Inferior parietal cortex (tissue), 1 donor: ENCODE results near the gene POPDC3.
"Not testable (repeated sequence)": the region's sequence is repeated elsewhere in the genome, so short reads cannot be mapped to it uniquely, and the experiment has no call there.

Source experiments
- DNase-seq: peaks from one replicate; pipeline ENCODE4 v3.0.0-alpha.2; 2016; ENCODE audit errors: extremely low spot score

Gene POPDC3

DNA sequence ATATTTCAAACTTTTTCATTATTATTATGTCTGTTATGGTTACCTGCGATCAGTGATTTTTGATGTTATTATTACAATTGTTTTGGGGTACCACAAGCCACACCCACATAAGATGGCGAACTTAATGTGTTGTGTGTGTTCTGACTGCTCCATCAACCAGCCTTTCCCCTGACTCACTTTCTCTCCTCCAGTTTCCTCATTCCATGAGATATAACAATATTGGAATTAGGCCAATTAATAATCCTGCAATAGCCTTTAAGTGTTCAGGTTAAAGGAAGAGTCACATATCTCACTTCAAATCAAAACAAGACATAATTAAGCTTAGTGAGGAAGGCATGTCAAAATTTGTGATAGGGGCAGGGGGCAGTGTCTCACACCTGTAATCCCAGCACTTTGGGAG, 16.3 kb upstream of the POPDC3 start:
- no peak for DNase-seq

- no peak for DNase-seq
Observed at GRCh38 chr6:105194591-105194990, 14.8 kb upstream of the POPDC3 start.

DNA sequence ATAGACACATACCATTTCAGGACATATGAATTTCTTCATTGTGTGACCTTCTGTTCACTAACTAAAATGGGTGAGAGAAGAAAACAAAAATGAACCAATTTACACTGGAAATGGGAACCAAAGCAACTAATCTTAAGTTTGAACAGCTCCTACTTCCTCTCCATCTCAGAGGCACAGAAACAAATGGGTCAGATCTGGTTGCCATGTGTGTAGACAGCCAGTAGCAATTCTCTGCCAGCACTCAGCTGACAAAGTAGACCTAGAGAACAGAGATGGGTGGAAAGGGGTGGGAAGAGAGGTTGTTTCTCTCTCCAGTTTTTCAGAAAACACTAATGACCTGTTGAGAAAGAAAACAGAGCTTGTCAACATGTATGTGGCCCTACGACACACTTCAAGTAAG, 14.3 kb upstream of the POPDC3 start:
- DNase-seq: no peak

GRCh38 chr6:105193647-105194046, 13.8 kb upstream of the POPDC3 start:
- no peak for DNase-seq

DNA sequence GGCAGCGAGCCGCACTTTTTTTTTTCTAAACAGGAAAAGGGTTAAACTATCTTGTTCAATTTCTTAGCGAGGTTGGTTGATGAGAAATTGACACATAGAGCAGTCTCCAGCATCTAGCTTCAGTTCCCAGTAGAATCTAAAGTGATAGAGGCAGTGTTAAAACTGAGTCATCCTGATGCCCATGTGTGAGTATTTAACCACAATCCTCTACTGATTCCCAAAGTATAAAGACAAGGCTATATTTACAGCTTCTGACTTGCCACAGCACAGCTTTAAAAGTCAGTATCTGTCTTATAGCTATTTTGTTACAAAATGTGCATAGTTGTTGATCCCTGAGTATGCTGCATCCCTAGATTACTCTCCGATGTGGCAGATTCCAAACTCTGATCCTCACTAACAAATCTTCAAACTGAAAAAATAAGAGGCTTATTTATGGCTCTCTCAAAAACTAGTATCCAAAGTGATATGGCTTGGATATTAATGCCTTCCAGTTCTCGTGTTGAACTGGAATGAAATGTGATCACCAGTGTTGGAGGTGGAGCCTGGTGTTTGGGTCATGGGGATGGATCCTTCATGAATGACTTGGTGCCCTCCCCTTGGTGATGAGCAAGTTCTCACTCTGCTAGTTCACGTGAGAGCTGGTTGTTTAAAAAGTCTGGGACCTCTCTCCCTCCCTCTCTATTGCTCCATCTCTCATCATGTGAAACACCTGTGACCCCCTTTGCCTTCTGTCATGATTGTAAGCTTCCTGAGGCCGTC, 13.1 kb upstream of the POPDC3 start:
- DNase-seq: no peak

DNA sequence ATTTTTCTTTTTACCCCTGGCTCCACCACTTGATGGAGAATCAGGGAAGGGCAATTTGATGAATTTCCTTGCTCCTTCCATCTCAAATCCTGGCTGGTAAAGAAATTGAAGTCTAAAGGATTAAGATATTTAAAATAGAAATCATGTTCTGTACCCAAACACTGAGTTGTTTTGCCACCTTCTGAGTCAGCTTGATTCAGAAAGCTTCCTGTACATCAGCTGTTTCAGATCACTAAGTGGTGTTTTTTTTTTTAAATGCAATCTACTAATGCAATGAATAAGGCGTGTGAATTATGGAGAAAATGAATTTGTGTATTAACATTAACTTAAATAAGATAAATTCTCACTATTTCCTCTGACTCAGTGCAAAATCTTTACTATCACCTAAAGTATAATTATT, 11.5 kb upstream of the POPDC3 start:
- no peak for DNase-seq

DNA sequence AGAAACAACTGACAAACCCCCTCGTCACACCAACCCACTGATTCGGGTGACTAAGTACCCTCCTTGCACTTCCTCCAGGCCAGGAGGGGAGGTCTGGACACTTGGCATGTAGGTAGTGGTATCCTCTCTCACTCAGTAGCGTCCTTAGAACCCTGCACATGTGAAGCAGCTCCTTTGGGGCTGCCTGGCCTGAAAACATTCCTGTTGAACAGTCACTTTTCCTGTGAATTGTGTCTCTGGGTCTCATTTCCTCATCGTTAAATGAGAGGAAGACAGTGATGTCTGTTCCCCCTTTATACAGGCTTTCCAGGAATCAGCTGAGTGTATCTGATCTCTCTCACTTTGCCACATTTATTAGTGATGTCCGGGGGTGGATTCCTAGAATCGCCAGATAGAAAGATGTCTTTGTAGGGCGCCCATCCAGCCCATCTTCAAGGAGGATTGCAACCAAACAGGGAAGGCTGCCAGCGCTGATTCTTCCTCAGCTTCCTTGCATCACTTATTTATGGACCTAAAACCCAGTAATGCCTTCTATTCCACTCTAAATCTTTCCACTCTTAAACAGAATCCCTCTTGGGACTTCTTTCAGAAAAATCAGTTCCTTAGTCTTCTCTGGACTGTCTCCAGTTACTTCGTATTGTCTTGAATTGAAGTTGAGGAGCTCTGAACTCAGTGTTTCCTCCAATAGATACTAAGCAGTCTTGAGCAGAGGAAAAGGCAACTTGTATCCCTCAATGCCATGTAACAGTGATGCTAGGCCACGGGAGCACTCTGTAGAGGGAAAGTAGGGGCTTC, 9.4 kb upstream of the POPDC3 start:
- no peak for DNase-seq

DNA sequence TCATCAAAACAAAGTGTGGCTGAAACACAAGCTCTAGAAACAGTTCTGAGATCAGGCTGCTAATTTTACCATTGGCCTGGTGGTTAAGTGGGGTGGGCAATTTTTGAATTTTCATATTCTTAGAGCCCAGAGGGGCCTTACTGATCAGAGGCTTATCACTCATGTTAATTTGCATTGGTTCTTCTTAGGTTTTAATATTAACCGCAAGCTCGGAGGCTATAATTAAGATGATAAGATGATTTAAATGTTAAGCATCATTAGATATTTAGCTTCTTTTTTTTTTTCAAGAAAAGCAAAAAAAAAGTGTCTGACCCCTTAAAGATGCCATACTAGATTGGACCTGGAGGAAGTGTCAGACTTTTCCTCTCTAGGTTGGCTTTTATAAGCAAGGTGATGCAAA, 8.4 kb upstream of the POPDC3 start:
- DNase-seq: no peak

GRCh38 chr6:105186576-105186975, 6.8 kb upstream of the POPDC3 start:
- DNase-seq: no peak

DNA sequence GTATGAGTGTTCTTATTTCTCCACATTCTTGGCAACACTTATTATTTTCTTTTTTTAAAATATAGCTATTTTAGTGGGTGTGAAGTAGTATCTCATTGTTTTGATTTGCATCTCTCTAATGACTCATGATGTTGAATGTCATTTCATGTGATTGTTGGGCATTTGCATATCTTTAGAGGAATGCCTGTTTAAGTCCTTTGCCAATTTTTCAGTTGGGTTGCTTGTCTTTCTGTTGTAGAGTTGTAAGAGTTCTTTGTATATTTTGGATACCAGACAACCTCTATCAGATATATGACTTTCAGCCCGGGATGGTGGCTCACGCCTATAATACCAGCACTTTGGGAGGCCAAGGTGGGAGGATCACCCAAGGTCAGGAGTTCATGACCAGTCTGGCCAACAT, 5.1 kb upstream of the POPDC3 start:
- DNase-seq: no peak

DNA sequence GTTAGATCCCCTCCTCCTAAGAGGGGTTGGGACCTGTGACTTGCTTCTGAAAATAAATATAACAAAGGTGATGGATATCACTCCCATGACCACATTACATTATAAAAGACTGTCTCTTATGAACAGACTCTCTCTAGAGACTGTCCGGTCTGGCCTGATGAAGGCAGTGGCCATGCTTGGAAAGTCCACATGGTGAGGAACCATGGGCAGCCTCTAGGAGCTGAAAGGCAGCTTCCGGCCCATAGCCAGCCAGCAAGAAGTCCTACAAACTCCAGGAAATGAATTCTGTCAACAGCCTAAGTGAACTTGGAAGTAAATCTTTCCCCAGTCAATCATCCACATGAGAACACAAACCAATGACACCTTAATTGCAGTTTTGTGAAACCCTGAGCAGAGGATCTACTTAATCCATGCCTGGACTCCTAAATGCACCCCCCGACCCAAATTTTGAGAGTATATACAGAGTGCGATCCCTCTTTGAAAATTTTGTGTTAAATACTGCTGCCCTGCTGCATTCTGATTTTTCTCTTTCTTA, 2.2 kb upstream of the POPDC3 start:
- DNase-seq: no peak

DNA sequence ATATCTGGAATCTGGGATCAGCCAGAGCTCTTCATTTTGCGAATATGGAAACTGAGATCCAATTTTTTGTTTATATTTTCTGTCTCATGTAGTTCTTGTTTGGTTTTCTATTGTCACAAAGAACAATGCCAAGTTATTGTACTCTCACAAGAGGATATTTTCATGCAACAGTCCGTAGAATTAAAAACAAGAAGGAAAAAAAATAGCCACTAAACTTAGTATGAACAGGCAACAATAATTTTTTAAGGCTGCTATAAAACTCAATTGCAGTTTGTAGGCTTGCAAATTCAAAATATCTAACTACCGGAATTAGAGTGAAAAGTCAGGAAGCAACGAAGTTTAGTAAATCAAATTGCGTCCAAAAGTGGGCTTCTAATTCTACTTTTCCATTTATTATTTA, 1.2 kb downstream of the POPDC3 start:
- DNase-seq: no peak

GRCh38 chr6:105178110-105178509, 1.7 kb downstream of the POPDC3 start:
- DNase-seq: peak; percentile 47

DNA sequence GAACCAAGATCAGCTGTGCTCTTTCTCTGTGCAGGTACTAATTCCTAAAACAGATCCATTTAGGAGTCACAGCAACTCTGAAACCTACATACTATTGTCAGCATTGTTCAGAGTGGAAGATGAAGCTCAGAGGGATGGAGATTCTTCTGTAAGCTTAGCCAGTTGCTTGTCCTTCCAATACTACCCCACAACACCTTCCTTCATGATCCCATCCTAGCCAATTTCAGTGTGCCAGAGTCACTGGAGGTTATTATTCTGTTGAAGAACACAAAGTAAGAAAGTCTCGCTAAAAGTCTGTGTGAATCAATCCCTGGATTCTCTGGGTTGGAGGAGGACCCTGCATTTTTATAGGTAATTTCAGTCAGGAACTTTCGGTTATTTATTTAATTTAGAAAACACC, 2.3 kb downstream of the POPDC3 start:
- peak; percentile 43 for DNase-seq

DNA sequence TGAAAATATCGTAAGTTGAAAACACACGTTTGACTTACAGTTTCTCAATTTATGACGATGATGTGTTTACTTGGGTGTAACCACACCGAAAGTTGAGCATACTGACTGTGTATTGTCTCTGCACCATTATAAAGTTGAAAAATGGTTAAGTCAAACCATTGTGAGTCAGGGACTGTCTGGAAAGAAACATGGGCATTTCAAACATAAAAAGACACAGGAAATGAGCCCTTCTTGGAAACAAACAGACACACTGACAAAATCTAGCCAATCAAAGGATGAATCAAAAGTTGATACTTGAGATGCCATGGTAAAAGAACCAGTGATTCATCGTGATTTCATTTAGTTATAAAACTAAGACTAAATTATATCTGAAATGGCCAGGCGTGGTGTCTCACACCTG, 5.3 kb downstream of the POPDC3 start:
- DNase-seq: no peak

DNA sequence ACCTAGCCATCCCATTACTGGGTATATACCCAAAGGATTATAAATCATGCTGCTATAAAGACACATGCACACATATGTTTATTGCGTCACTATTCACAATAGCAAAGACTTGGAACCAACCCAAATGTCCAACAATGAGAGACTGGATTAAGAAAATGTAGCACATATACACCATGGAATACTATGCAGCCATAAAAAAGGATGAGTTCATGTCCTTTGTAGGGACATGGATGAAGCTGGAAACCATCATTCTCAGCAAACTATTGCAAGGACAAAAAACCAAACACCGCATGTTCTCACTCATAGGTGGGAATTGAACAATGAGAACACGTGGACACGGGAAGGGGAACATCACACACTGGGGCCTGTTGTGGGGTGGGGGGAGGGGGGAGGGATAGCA, 7.3 kb downstream of the POPDC3 start:
- not testable (repeated sequence) for DNase-seq

DNA sequence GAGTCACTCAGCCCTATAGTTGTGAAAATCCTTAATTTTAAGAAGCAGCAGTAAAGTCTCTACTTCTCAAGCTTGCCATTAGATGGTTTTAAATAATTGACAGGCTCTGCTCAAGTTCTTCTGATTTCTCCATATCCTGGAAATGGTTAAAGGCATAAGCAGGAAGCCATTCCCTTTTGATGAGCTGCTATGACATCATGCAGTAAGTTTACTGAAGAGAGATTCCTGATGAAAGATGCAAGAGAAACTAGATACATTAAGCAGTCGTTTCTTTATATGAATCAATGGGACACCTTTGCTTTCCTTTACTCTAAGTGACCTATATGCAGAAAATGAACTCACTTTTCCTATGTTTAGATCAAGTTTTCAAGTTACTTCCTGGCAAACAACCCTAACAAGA, 9.8 kb downstream of the POPDC3 start:
- no peak for DNase-seq

DNA sequence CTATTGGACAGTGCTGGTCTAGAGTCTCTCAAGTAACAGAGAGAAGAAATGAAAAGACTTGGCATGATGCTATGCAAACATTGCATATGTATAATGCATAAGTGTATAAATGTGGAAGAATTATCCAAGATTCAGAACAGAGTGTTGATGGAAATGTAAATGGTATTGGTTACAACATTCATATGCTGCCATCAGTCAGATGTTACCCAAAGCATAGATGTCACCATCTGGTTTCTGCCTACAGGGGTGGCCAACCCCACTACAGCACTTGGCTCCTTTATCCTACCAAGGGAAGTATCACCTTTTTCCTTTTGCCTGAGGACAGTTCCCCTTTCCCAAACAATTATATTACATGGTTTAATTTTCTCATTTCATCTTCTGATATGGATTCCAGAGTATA, 11.9 kb downstream of the POPDC3 start:
- DNase-seq: no peak

GRCh38 chr6:105164418-105164817, 15.4 kb downstream of the POPDC3 start:
- DNase-seq: no peak

- no peak for DNase-seq
Observed at GRCh38 chr6:105163183-105163582, 16.6 kb downstream of the POPDC3 start.

DNA sequence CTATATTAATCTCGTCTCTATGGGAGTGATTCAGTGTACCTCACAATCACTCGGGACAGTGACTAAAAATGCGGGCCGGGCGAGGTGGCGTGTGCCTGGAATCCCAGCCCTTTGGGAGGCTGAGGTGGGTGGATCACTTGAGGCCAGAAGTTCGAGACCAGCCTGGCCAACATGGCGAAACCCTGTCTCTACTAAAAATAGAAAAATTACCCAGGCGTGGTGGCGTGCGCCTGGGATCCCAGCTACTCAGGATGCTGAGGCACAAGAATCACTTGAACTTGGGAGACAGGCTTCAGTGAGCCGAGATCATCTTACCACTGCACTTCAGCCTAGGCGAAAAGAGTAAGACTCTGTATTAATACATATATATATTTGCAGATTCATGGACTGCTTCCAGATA, 17.4 kb downstream of the POPDC3 start:
- no peak for DNase-seq

DNA sequence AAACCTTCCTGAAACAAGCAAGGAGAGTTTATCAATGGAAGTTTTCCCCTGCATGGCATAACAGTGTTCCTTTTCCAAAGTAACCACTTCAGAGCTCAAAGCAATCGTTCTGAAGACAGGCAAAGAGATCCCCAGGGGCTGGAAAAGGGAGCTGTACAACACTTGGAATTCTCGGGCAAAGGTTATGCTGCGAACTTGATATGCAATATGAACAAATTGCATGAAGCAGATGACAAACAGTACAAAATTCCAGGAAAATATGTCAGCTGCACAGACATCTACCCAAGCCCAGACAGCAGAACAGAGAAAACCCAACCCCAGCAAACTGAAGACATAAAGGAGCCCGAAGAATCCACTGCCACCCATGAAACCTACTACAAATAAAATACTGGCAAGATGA, 18.4 kb downstream of the POPDC3 start:
- no peak for DNase-seq

- no peak for DNase-seq
Observed at GRCh38 chr6:105153676-105154075, 26.1 kb downstream of the POPDC3 start.
